Loucy (cell line): ENCODE data around the gene RND1.

Source experiments
- EZH2phosphoT487 ChIP-seq: fragments of 200-600 bp; IDR thresholded peaks from 2 replicates; pipeline ENCODE4 v1.6.1; 2018; ENCODE audit warnings: antibody characterized with exemption, mild to moderate bottlenecking, moderate library complexity, borderline replicate concordance
- TF ChIP-seq, protein P1 (sequence below): fragments of 200-600 bp; sonication (generic); conservative IDR thresholded peaks from 2 replicates; pipeline ENCODE4 v1.5.1; 2014; ENCODE audit warnings: mild to moderate bottlenecking, antibody characterized with exemption, low read length

DNA sequence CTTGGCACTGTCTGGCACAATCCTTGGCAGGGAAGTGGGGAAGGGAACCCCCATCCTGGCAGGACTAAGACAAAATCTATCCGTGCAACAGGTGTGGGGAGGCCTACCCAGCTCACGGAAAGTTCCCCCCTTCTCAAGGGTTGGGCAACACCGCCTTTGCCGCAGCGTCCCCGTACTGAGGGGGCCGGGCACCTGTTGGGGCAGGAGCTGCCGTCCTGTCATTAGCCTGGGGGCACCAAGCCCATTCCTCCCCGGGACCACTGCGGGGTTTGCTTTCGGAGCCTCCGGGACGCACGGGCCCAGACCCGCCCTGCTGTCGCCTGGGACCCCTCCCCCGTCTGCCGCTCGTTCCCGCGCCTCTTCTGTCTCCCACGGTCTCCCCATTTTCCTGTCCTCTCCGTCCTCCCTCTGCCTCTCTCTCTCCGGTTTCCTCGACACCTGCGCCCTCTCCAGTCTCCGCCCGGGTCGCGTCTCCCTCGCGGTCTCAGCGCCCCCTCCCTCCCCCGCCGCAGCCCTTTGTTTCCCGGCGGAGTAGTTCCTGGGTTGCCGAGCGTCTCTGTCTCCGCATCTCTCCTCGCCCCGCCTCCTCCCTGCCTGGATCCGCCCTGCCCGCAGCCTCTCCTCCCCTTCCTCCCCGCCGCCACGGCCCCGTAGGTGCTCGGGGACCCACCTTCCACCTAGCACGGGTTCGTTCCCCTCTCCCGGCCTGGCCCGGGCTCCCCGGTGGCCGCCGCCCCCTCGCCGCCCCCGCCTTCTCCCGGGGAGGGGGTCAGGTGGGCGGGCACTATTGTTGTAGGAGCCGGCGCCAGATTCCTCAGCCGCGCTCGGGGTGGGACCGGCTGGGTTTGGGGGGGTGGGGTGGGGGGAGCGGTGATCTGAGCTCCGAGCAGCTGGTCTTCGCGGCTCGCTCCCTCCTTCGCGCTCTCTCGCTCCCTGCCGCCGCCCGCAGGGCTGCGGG, 47.5 kb downstream of the RND1 start, which contains the start of gene CACNB3:
- TF ChIP-seq, protein P1, sequence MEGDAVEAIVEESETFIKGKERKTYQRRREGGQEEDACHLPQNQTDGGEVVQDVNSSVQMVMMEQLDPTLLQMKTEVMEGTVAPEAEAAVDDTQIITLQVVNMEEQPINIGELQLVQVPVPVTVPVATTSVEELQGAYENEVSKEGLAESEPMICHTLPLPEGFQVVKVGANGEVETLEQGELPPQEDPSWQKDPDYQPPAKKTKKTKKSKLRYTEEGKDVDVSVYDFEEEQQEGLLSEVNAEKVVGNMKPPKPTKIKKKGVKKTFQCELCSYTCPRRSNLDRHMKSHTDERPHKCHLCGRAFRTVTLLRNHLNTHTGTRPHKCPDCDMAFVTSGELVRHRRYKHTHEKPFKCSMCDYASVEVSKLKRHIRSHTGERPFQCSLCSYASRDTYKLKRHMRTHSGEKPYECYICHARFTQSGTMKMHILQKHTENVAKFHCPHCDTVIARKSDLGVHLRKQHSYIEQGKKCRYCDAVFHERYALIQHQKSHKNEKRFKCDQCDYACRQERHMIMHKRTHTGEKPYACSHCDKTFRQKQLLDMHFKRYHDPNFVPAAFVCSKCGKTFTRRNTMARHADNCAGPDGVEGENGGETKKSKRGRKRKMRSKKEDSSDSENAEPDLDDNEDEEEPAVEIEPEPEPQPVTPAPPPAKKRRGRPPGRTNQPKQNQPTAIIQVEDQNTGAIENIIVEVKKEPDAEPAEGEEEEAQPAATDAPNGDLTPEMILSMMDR, result no peak
- TF ChIP-seq EZH2phosphoT487, result no peak
